Activated CD8-positive, alpha-beta memory T cell treated with anti-CD3 and anti-CD28 coated beads, Interleukin-2, amount 10 ng/mL, durations not matched to agents 7 days and 5 days (primary cell): ENCODE results near the gene TPSB2. TPM values are rescaled to one million over a fixed set of nuclear protein-coding genes. Genes with fewer than 3 reads are reported as not detected.
"Not testable (repeated sequence)": the region's sequence is repeated elsewhere in the genome, so short reads cannot be mapped to it uniquely, and the experiment has no call there.

Experiments used
- ATAC-seq: fragments of 150-1000 bp; cut with Tn5 transposase; one replicate; pipeline ENCODE4 v1.10.0; 2021; ENCODE audit warnings: moderate library complexity
- CTCF ChIA-PET: fragments of 350-600 bp; sonication (Branson Sonifier 250); formaldehyde crosslinking; loops from one replicate; lab custom pipeline; 2021; ENCODE audit warnings: antibody characterized with exemption; lab: Charles Lee
- DNase-seq: peaks from one replicate; pipeline ENCODE4 v3.0.0-alpha.2; 2020
- H3K27ac Mint-ChIP-seq: one replicate; pipeline ENCODE4 v1.8.0; 2021; ENCODE audit warnings: mild to moderate bottlenecking, mixed read lengths
- H3K27me3 Mint-ChIP-seq: one replicate; pipeline ENCODE4 v1.8.0; 2021; ENCODE audit warnings: mixed read lengths
- H3K36me3 Mint-ChIP-seq: one replicate; pipeline ENCODE4 v1.8.0; 2021; ENCODE audit warnings: mild to moderate bottlenecking, mixed read lengths
- H3K4me1 Mint-ChIP-seq: one replicate; pipeline ENCODE4 v1.8.0; 2021; ENCODE audit warnings: mixed read lengths
- H3K4me3 Mint-ChIP-seq: one replicate; pipeline ENCODE4 v1.8.0; 2021; ENCODE audit warnings: mild to moderate bottlenecking, moderate library complexity, mixed read lengths
- H3K9me3 Mint-ChIP-seq: one replicate; pipeline ENCODE4 v1.8.0; 2022; ENCODE audit warnings: low read depth, mixed read lengths
- total RNA-seq, 2 experiments: library from RNA; stranded (reverse); gene quantifications; one replicate each; pipeline ENCODE4 v1.2.3, GENCODE V29; 2021

TPSB2 gene
- total RNA-seq, result not detected

DNA sequence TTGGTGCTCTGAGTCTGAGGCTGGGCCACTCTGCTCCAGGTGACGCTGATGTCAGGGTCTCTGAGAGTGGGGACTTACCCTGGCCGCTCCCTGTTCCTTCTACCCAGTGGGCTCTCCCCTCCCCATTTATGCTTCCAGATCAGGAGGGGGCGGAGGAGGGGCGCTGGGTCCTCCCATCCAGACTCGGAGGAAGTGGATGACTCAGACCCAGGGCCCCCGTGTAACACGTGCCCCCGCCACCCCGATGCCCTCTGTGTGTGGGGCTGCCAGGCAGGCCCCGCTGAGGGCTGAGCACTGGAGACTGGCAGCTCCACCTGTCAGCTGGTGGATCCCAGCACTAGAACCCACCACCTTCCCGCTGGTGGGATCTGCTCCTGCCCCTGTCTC lies at the start of gene TPSB2:
TSS of gene TPSB2 (minus strand) at position 101 of the 387 bp plus-strand sequence. CDS start 233 bp downstream, outside the sequence.
- H3K4me3 Mint-ChIP-seq, H3K9me3 Mint-ChIP-seq, CTCF ChIA-PET, H3K4me1 Mint-ChIP-seq, H3K27me3 Mint-ChIP-seq, H3K27ac Mint-ChIP-seq, DNase-seq, ATAC-seq, H3K36me3 Mint-ChIP-seq: not testable (repeated sequence)

DNA sequence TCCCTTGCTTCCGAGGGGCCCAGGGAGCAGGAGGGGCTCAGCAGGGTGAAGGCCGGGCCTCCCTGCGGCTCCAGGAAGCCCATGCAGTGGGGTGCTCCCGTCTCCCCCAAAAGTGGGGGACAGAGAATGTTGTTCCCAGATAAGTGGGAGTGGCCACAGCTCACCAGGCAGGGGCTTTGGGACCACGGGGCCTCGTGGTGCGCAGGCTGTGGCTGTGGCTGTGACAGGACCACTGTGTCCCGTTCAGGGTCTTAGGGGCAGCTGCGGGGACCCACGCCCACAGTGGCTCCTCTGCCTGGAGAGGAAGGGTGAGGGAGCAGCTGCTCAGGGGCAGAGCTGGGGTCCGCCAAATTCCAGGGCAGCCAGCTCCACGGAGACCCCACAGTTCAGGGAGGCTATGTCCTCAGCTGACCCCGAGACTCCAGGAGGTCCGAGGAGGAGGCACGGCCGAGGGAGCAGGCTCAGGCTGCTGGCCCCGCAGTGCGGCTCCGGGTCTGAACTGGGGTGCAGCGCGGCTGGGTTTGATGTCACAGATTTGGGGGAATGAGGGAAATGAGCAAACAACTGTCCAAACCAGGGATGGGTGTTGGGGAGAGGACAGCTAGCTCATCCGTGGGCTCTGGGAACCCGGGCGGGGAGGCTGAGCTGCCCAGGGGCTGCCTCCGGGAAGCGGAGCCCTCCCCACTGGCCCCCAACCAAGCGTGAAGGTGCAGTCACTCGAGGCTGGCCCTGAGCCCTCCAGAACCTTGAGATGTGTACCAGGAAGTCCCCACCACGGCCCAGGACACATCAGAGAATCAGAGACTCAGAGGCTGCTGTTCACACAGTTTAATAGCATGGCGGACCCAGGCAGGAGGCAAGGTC lies 49.3 kb upstream of the TPSB2 start:
- Mint-ChIP-seq H3K9me3 (no peaks in the 10 kb centered on the region), H3K27me3 (no peaks in the 10 kb centered on the region)
- CTCF ChIA-PET, result no interaction called here

DNA sequence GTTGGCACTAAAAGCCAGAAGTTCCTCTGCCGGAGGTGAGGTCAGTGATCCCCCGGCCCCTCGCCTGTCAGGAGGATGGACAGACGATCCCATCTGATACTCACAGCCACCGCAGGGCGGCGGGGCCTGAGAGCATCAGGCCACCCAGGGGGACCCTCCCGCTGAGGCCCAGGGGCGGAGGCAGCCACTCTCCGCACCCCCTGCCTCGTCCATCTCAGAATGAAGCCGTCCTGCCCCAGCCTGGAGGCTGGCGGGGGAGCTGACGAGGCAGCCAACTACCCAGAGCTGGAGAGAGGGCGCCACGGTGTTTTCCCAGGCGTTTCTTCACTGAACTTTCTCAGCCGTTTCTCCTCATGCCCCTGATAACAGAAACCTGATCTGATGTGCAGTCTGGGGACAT lies 48.5 kb upstream of the TPSB2 start:
- DNase-seq, result no peak
- H3K4me1 Mint-ChIP-seq, result no peaks in the 10 kb centered on the region
- H3K27me3 Mint-ChIP-seq, result no peaks in the 10 kb centered on the region
- H3K4me3 Mint-ChIP-seq, result no peak overlapping the region
- CTCF ChIA-PET, result no interaction called here
- no peaks in the 10 kb centered on the region for H3K9me3 Mint-ChIP-seq
- no peak for ATAC-seq
- H3K27ac Mint-ChIP-seq, result no peak overlapping the region
- no peaks in the 10 kb centered on the region for H3K36me3 Mint-ChIP-seq

More for the DNA sequence above, 49.3 kb upstream of the TPSB2 start:
- H3K4me1 Mint-ChIP-seq, result no peaks in the 10 kb centered on the region
- H3K27ac Mint-ChIP-seq, result no peak overlapping the region
- H3K4me3 Mint-ChIP-seq, result no peak overlapping the region
- no peak for DNase-seq
- no peak for ATAC-seq
- no peaks in the 10 kb centered on the region for H3K36me3 Mint-ChIP-seq

DNA sequence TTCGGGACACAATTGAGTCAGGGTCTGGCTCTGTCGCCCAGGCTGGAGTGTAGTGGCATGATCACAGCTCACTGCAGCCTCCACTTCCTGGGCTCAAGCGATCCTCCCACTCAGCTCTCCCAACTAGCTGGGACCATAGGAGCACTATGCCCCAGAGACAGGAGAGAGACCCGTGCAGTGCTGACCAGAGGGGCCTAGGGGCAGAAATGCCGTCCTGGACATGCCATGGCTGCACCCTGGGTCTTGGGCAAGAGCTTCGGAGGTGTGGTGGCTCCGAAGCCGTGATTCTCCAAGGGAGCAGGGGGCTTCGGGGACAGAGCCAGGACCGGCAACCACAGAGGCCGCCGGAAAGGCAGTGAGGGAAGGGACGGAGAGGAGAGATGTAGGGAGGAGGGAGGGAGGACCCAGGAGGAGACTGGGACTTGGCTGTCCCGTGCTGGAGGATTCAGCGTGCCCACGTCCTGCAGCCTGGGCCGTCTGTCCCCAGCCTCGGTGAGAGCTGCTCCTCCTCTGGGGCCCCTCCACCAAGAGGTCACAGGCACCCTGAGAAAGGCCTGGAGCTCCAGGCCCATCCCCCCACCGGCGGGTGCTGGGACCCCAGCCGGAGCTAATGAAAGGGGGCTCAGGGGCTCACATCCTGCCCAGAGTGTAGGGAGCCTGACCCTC lies 47.8 kb upstream of the TPSB2 start:
- ATAC-seq, result no peak
- Mint-ChIP-seq H3K4me3 (no peak overlapping the region), H3K36me3 (no peaks in the 10 kb centered on the region)

DNA sequence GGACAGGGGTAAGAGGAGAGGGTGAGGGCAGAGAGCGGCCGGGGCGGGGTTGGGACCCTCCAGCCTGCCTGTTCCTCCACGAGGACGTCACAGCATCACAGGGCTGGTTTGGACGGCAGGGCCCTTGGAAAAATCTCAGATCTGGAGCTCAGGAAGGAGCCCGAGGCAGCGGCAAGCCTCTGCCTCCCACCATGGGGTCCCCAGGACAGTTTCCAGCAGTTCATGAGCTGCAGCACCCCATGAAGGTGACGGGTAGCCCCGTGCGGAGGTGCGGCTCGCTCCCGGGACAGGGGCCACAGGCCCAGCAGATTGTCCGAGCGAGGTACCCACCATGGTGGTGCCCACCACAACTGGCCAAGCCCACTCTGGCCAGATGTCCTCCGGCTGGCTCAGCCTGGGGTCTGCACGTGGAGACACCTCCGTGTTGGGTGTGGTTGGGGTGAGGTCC lies 47.2 kb upstream of the TPSB2 start:
- DNase-seq (no peak), ATAC-seq (no peak)
- H3K27me3 Mint-ChIP-seq, result no peaks in the 10 kb centered on the region
- H3K9me3 Mint-ChIP-seq, result no peaks in the 10 kb centered on the region
- no peaks in the 10 kb centered on the region for H3K36me3 Mint-ChIP-seq
- no peak overlapping the region for H3K27ac Mint-ChIP-seq
- CTCF ChIA-PET, result no interaction called here
- no peaks in the 10 kb centered on the region for H3K4me1 Mint-ChIP-seq
- no peak overlapping the region for H3K4me3 Mint-ChIP-seq

More for the DNA sequence above, 47.8 kb upstream of the TPSB2 start:
- Mint-ChIP-seq H3K27ac (no peak overlapping the region), H3K9me3 (no peaks in the 10 kb centered on the region), H3K4me1 (no peaks in the 10 kb centered on the region), H3K27me3 (no peaks in the 10 kb centered on the region)
- no peak for DNase-seq
- CTCF ChIA-PET, result no interaction called here

DNA sequence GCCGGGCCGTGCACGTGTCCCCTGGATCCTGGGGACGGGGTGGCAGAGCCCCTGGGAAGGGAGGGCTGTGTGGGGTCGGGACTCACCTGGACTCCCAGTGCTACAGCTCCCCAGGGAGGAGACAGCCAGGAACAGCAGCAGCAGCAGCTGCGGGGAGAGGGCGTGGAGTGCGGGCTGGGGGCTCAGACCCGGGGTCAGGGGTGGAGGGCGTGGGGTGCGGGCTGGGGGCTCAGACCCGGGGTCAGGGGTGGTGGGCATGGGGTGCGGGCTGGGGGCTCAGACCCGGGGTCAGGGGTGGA lies 46.5 kb upstream of the TPSB2 start:
- no peaks in the 10 kb centered on the region for H3K4me1 Mint-ChIP-seq

DNA sequence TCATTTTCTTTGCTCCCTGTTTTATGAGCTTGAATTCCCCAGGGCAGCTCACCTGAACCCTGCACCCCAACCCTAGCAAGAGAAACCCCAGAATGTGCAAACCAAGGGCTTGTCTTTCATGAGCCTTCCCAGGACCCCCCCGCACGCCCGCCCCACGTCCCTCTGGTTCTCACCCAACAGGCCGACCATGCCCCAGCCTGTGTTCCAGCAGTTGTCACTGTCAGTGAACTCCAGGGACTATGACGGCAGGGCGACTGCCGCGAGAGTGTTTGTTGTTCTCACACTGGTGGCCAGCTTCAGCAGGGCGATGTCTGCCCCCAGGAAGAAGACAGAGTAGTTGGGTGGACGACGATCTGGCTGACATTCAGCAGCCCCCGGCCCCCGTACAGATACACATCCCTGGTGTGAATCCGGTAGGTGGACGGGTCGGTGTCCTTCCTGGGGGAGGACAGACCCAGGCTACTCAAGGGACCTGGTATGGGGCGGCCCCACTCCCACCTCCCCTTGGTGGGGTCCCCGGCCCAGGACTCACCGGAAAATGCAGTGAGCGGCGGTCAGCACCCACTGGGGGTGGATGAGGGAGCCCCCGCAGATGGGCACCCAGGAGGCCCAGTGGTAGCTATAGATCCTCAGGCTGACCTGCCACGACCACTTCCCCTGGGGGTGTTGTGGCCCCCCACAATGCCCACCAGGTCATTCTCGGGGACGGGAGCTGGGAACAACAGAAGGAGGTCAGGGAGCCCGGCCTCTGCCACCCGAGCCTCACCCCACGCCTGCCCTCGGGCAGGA lies 46.0 kb upstream of the TPSB2 start:
- CTCF ChIA-PET, result no interaction called here
- no peak for ATAC-seq
- no peaks in the 10 kb centered on the region for H3K36me3 Mint-ChIP-seq

More for the DNA sequence above, 46.5 kb upstream of the TPSB2 start:
- no peak for ATAC-seq
- H3K27ac Mint-ChIP-seq, result no peak overlapping the region
- H3K27me3 Mint-ChIP-seq, result no peaks in the 10 kb centered on the region
- H3K4me3 Mint-ChIP-seq, result no peak overlapping the region
- CTCF ChIA-PET, result no interaction called here
- H3K9me3 Mint-ChIP-seq, result no peaks in the 10 kb centered on the region
- H3K36me3 Mint-ChIP-seq, result no peaks in the 10 kb centered on the region
- DNase-seq, result no peak

DNA sequence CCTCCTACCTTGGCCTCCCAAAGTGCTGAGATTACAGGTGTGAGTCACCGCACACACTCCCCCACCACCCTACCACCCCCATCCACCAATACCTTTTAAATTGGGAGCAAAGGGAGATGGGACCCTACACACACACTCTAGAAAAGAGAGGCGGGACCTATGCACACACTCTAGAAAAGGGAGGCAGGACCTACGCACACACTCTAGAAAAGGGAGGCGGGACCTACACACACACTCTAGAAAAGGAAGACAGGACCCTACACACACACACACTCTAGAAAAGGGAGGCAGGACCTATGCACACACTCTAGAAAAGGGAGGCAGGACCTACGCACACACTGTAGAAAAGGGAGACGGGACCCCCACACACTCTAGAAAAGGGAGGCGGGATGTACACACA lies 44.8 kb upstream of the TPSB2 start:
- CTCF ChIA-PET, result no interaction called here
- Mint-ChIP-seq H3K9me3 (no peaks in the 10 kb centered on the region), H3K27me3 (no peaks in the 10 kb centered on the region), H3K27ac (no peak overlapping the region), H3K4me1 (no peaks in the 10 kb centered on the region), H3K36me3 (no peaks in the 10 kb centered on the region), H3K4me3 (no peak overlapping the region)
- DNase-seq (no peak), ATAC-seq (no peak)

More for the DNA sequence above, 46.0 kb upstream of the TPSB2 start:
- Mint-ChIP-seq H3K9me3 (no peaks in the 10 kb centered on the region), H3K27ac (no peak overlapping the region), H3K27me3 (no peaks in the 10 kb centered on the region), H3K4me3 (no peak overlapping the region), H3K4me1 (no peaks in the 10 kb centered on the region)
- no peak for DNase-seq

DNA sequence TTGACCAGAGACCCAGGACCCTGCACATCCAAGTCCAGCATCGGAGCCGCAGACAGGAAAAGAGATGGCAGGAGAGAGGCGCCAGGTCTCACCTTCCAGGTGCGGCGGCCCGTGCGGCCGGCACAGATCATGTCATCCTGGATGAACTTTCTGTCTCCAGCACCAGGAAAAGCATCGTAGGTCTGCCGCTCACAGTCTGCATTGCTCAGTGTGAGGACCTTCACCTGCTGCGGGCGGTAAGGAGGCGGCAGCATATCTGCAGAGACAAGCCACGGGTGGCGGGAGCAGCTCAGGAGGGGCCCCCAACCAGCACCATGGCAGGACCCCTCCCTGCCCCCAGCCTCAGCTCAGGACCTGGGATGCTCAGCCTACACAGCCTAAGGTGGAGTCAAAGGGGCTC lies 43.8 kb upstream of the TPSB2 start:
- Mint-ChIP-seq H3K27me3 (no peaks in the 10 kb centered on the region), H3K36me3 (no peaks in the 10 kb centered on the region), H3K27ac (no peak overlapping the region), H3K4me1 (no peaks in the 10 kb centered on the region), H3K4me3 (no peak overlapping the region), H3K9me3 (no peaks in the 10 kb centered on the region)
- CTCF ChIA-PET, result no interaction called here
- no peak for ATAC-seq
- no peak for DNase-seq

DNA sequence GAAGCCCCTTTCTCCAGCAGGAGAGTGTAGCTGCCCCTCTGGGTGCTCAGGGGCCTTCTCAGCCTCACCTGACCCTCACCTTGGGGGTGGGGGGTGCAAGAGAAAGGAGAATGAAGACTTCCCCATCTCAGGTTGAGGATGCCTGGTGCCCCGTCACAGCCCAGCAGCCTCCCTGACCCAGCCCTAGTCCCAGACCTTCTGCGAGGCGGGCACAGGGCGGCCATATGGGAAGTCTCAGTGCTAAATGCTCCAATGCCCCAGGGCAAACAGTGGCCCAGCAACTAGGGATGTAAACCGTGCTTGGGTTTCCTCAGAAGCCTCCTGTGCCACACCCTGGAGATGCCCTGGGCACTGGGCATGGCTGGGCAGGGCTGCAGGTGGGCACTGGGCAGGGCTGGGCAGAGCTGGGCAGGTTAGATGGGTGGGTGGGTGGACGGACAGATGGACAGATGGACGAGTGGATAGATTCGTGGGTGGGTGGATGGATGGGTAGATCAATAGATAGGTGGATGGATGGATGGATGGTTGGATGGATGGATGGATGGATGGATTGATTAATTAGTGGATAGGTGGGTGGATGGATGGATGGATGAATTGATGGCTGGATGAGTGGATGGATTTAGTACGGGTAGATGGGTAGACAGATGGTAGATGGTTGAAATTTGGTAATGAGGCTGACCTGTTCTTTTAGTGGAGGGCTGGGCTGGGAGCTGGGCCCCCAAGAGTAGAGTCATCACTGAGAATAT lies 42.6 kb upstream of the TPSB2 start:
- Mint-ChIP-seq H3K27ac (no peak overlapping the region), H3K27me3 (no peaks in the 10 kb centered on the region), H3K4me1 (no peaks in the 10 kb centered on the region), H3K9me3 (no peaks in the 10 kb centered on the region), H3K4me3 (no peak overlapping the region), H3K36me3 (no peaks in the 10 kb centered on the region)
- no peak for ATAC-seq
- CTCF ChIA-PET, result no interaction called here
- no peak for DNase-seq

DNA sequence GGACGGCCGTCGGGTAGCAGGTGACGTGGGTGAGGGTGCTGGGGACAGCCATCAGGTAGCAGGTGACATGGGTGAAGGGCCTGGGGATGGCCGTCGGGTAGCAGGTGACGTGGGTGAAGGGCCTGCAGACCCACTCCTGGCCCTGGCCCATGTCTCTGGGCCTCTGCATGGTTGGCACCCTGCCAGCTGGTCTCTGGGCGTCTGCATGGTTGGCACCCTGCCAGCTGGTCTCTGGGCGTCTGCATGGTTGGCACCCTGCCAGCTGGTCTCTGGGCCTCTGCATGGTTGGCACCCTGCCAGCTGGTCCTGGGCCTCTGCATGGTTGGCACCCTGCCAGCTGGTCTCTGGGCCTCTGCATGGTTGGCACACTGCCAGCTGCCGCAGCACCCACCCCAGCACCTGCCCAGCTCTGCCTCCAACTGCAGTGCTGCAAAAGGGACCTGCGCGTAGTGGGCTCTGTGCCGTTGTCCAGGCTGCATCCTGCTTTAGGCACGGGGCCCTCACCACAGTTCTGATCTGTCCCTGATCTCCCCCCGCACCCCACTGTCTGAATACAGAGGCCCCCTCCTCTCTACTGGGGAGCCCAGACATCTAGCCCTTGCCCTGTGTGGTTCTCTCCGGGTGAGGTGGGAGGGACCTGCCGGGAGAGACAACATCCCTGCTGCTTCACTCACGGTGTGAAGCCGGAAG lies 41.9 kb upstream of the TPSB2 start:
- ATAC-seq, H3K27ac Mint-ChIP-seq, H3K9me3 Mint-ChIP-seq, DNase-seq, H3K27me3 Mint-ChIP-seq, H3K4me1 Mint-ChIP-seq, H3K4me3 Mint-ChIP-seq, CTCF ChIA-PET, H3K36me3 Mint-ChIP-seq: not testable (repeated sequence)

DNA sequence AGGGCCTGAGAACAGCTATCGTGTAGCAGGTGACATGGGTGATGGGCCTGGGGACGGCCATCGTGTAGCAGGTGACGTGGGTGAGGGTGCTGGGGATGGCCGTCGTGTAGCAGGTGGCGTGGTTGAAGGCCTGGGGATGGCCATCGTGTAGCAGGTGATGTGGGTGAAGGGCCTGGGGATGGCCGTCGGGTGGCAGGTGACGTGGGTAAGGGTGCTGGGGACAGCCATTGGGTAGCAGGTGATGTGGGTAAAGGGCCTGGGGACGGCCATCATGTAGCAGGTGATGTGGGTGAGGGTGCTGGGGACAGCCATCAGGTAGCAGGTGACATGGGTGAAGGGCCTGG lies 41.4 kb upstream of the TPSB2 start:
- Mint-ChIP-seq H3K27ac (no peak overlapping the region), H3K4me1 (no peaks in the 10 kb centered on the region), H3K9me3 (no peaks in the 10 kb centered on the region), H3K27me3 (no peaks in the 10 kb centered on the region), H3K36me3 (no peaks in the 10 kb centered on the region), H3K4me3 (no peak overlapping the region)
- DNase-seq (no peak), ATAC-seq (no peak)
- CTCF ChIA-PET, result no interaction called here

DNA sequence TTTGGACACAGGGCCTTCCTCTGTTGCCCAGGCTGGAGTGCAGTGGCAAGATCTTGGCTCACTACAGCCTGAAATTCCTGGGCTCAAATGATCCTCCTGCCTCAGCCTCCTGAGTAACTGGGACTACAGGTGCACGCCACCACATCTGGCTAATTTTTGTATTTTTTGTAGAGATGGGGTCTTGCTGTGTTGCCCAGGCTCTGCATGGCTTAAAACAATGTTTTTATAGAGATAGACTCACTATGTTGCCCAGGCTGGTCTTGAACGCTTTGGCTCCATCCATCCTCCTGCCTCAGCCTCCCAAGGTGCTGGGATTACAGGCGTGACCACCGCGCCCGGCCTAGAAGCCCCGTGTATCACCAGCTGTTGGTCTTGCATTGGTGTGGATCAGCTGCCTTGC lies 39.4 kb upstream of the TPSB2 start:
- H3K9me3 Mint-ChIP-seq, H3K27ac Mint-ChIP-seq, H3K27me3 Mint-ChIP-seq, ATAC-seq, H3K36me3 Mint-ChIP-seq, H3K4me3 Mint-ChIP-seq, H3K4me1 Mint-ChIP-seq, DNase-seq, CTCF ChIA-PET: not testable (repeated sequence)
